Measurements from ENCODE around the gene MED9. TPM values are rescaled to one million over a fixed set of nuclear protein-coding genes. Genes with fewer than 3 reads are reported as not detected.

The MED9 gene
- total and polyA plus RNA-seq, 11 donors: 26.3 to 64.4 (median 34.2) TPM

- peak overlapping the region; percentile 49 to 81 (median 68) for H3K4me3 ChIP-seq
- H3K27me3 ChIP-seq: peaks cover 0 to 7% (median 0%) of the 10 kb centered on the region in 9 donors
- DNase-seq (peak; percentile 49 to 81 (median 70)), ATAC-seq (peak in 3 of 4 donors; percentile 3 to 15 (median 4))
- H3K27ac ChIP-seq: peak overlapping the region; percentile 11 to 98 (median 91)
- peaks cover 0 to 64% (median 30%) of the 10 kb centered on the region in 12 donors for H3K4me1 ChIP-seq
- 1 to 6% (median 2%) methylated on average over 21 to 71 of the region's 71 CpGs for WGBS, 4 donors
- H3K36me3 ChIP-seq: peaks cover 0 to 30% (median 22%) of the 10 kb centered on the region in 9 donors
- TF ChIP-seq POLR2A (IDR thresholded peaks at IDR 0.05): no peak
- no peak for TF ChIP-seq CTCF (IDR thresholded peaks at IDR 0.05)
- no peaks in the 10 kb centered on the region for H3K9me3 ChIP-seq
- intact Hi-C loops (cut with DNase I): loop anchor here (2.0 to 10.0 kb wide), 9 partner anchors 18 to 150 kb away; partner anchors contain the start of gene MED9 (in 1 of the 10)
Observed at GRCh38 chr17:17494870-17495535, 18.2 kb downstream of the MED9 start.

- ATAC-seq: peak in 2 of 4 donors; percentile 4 to 12
- Histone ChIP-seq H3K4me1 (peaks cover 0 to 59% (median 26%) of the 10 kb centered on the region in 12 donors), H3K27ac (peak overlapping the region; percentile 73 to 98 (median 91))
Observed at GRCh38 chr17:17495536-17496188, 18.9 kb downstream of the MED9 start.

GRCh38 chr17:17496189-17497064, 19.6 kb downstream of the MED9 start, which contains the start of gene RASD1:
Gene RASD1 (minus strand): TSS chr17:17496395. CDS start chr17:17496181, 214 bp downstream.
- no peaks in the 10 kb centered on the region for H3K9me3 ChIP-seq
- H3K27ac ChIP-seq: peak within 1 kb of the TSS; percentile 78 to 98 (median 91)
- peaks cover 0 to 17% (median 13%) of the 10 kb centered on the region in 9 donors for H3K36me3 ChIP-seq
- ATAC-seq (peak; percentile 72 to 92 (median 90)), DNase-seq (peak; percentile 92 to 97 (median 94))
- TF ChIP-seq POLR2A (IDR thresholded peaks at IDR 0.05): peak; percentile 98 to 100
- TF ChIP-seq CTCF (IDR thresholded peaks at IDR 0.05): peak; percentile 91 to 99 (median 98)
- H3K4me1 ChIP-seq: peaks cover 0 to 51% (median 23%) of the 10 kb centered on the region in 12 donors
- intact Hi-C loops (cut with DNase I): loop anchor here (1.0 to 10.0 kb wide), 16 partner anchors 56 to 148 kb away; no protein-coding TSS in a partner anchor
- peak within 1 kb of the TSS; percentile 49 to 81 (median 68) for H3K4me3 ChIP-seq
- 0 to 1% (median 1%) methylated on average over 61 to 93 of the region's 93 CpGs for WGBS, 4 donors
- peaks cover 0 to 7% (median 0%) of the 10 kb centered on the region in 9 donors for H3K27me3 ChIP-seq

More at GRCh38 chr17:17495536-17496188, 18.9 kb downstream of the MED9 start:
- peak overlapping the region; percentile 49 to 81 (median 68) for H3K4me3 ChIP-seq
- intact Hi-C loops (cut with DNase I): loop anchor here (1.0 to 10.0 kb wide), 16 partner anchors 19 to 149 kb away; partner anchors contain the start of gene MED9 (in 1 of the 10)
- H3K36me3 ChIP-seq: peaks cover 0 to 24% (median 21%) of the 10 kb centered on the region in 9 donors
- TF ChIP-seq CTCF (IDR thresholded peaks at IDR 0.05): no peak
- DNase-seq: peak in 2 of 5 donors; percentile 29 to 46
- H3K9me3 ChIP-seq: no peaks in the 10 kb centered on the region
- 0 to 4% (median 1%) methylated on average over 30 to 65 of the region's 65 CpGs for WGBS, 4 donors
- peaks cover 0 to 7% (median 0%) of the 10 kb centered on the region in 9 donors for H3K27me3 ChIP-seq

Data from heart left ventricle (tissue), 16 donors.